Airway epithelial cell (primary cell): Measurements from ENCODE around the gene CITED2. TPM values are rescaled to one million over a fixed set of nuclear protein-coding genes. Genes with fewer than 3 reads are reported as not detected.

Experiments used
- total RNA-seq: library from RNA; depleted of rRNA; stranded (reverse); fragments of >200 nt; gene quantifications from 2 replicates; pipeline ENCODE4 v1.2.3, GENCODE V29; 2015

CITED2 gene, protein sequence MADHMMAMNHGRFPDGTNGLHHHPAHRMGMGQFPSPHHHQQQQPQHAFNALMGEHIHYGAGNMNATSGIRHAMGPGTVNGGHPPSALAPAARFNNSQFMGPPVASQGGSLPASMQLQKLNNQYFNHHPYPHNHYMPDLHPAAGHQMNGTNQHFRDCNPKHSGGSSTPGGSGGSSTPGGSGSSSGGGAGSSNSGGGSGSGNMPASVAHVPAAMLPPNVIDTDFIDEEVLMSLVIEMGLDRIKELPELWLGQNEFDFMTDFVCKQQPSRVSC
- 23.7 and 34.4 TPM in 2 replicates for total RNA-seq

DNA sequence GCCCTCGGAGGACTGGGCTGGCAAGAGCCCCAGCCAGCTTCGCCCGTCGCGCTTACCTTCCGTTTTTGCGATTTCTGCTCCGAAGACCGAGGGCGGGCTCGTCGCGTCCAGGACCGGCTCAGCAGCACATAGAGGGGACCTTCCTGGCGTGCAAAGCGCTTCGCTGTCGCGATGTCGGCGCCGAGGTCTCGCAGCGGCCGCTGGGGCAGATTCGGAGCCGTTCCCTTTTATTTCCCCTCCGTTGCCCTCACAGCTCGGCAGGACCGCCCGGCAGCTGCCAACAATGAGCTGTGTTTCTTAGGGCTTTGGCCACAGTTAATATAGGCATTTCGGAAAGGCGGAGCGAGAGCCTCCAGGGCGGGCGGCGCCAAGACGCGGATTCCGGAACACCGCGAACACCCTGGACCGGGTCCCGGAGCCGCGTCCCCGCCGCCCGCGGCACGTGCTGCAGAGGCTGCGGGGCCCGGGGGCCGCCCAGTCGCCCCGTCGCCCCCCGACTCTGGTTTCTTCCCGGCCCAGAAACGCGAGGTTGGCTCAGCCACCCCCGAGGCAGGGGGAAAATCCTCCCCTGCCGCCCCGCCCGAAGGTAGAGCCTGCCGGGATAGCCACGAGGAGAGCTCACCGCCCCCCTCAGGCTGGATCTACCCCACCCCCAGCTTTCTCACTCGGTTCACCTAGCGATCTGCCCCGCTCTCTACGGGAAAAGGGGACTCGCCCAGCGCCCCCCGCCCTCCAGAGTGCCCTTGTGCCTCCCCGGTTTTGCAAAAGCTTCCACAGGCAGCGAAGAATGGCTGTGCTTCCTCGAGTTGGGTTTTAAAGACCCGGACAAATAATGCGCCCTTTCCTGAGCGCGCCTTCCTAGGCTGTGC, at the start of gene CITED2:
Gene CITED2, minus strand, starts transcription at position 292 of the 869 bp plus-strand sequence. CDS start 704 bp downstream, outside the sequence.

Other genes with a start within 250 kb of the CITED2 start
- 8.8 and 11.6 TPM in 2 replicates for gene HECA, start 239.6 kb downstream of the CITED2 start, total RNA-seq
- not detected in 2 replicates for gene TXLNB, start 82.7 kb downstream of the CITED2 start, total RNA-seq